Esophagus muscularis mucosa (tissue), 3 donors: Measurements from ENCODE around the gene BIRC6.

Source experiments
- CTCF ChIP-seq, 3 experiments: fragments of 200-600 bp in 2 of 3; fragments of 450-650 bp in 1 of 3; sonication (generic) in 2 of 3; IDR thresholded peaks; one replicate each; pipeline ENCODE4 v1.5.1; 2017 to 2019; ENCODE audit warnings: antibody characterized with exemption in 3 of 3, mild to moderate bottlenecking in 2 of 3, moderate library complexity in 1 of 3
- POLR2A ChIP-seq: fragments of 450-650 bp; IDR thresholded peaks from one replicate; pipeline ENCODE4 v1.6.1; 2017; ENCODE audit warnings: antibody characterized with exemption, moderate library complexity, mild to moderate bottlenecking, low read depth
- POLR2AphosphoS5 ChIP-seq, 2 donors: sonication (generic); formaldehyde crosslinking; IDR thresholded peaks; one replicate each; pipeline ENCODE4 v1.6.1; 2017; ENCODE audit warnings: antibody characterized with exemption in 2 of 2

GRCh38 chr2:32532341-32532740 is 175.5 kb downstream of the BIRC6 start:
- no peak for TF ChIP-seq CTCF (IDR thresholded peaks at IDR 0.05)
- TF ChIP-seq POLR2A = no peak
- TF ChIP-seq POLR2AphosphoS5 (IDR thresholded peaks at IDR 0.05) = no peak
